HL-60/S4 treated with phorbol 12-myristate 13-acetate at 8.2 ng/mL for 4 days and 3 days (cell line): Measurements from ENCODE around the gene ADAP1.

Source experiments
- in situ Hi-C: fragments of 300-500 bp; cut with MboI; formaldehyde crosslinking; loops from 2 replicates; pipeline ENCODE4 v1.15.0; 2022; ENCODE audit warnings: low sequenced_read_pairs

ADAP1 gene

GRCh38 chr7:897086-897485, 57.4 kb downstream of the ADAP1 start:
- in situ Hi-C loops = no loop called here

GRCh38 chr7:896346-897075, 58.0 kb downstream of the ADAP1 start:
- in situ Hi-C loops = no loop called here

- in situ Hi-C loops = no loop called here
Observed at GRCh38 chr7:895451-896052, 58.9 kb downstream of the ADAP1 start.

GRCh38 chr7:894927-895450, 59.5 kb downstream of the ADAP1 start:
- in situ Hi-C loops = no loop called here

- in situ Hi-C loops = no loop called here
Observed at GRCh38 chr7:894164-894867, 60.2 kb downstream of the ADAP1 start.

GRCh38 chr7:893686-894085, 60.8 kb downstream of the ADAP1 start:
- in situ Hi-C loops = no loop called here

- in situ Hi-C loops = no loop called here
Observed at GRCh38 chr7:892648-893593, 61.6 kb downstream of the ADAP1 start.

- in situ Hi-C loops = no loop called here
Observed at GRCh38 chr7:891805-892204, 62.7 kb downstream of the ADAP1 start.

GRCh38 chr7:891291-891690, 63.2 kb downstream of the ADAP1 start:
- in situ Hi-C loops = no loop called here

GRCh38 chr7:890868-891267, 63.6 kb downstream of the ADAP1 start:
- in situ Hi-C loops = no loop called here

GRCh38 chr7:889391-889790, 65.1 kb downstream of the ADAP1 start:
- in situ Hi-C loops = no loop called here

- in situ Hi-C loops = no loop called here
Observed at GRCh38 chr7:889025-889390, 65.5 kb downstream of the ADAP1 start.

GRCh38 chr7:888081-889024, 66.1 kb downstream of the ADAP1 start:
- in situ Hi-C loops = no loop called here

GRCh38 chr7:887488-887820, 67.0 kb downstream of the ADAP1 start:
- in situ Hi-C loops = no loop called here

GRCh38 chr7:886626-887487, 67.6 kb downstream of the ADAP1 start:
- in situ Hi-C loops = no loop called here

- in situ Hi-C loops = no loop called here
Observed at GRCh38 chr7:885893-886625, 68.4 kb downstream of the ADAP1 start.

GRCh38 chr7:885261-885892, 69.1 kb downstream of the ADAP1 start:
- in situ Hi-C loops = no loop called here
